ENCODE measurements around the gene TRPM3. TPM values are rescaled to one million over a fixed set of nuclear protein-coding genes. Genes with fewer than 3 reads are reported as not detected.

Gene TRPM3
- total and polyA plus RNA-seq, 2 of the 13 experiments (the other 11 are each of a cell fraction or from before 2014, with no cell fraction given): not detected

DNA sequence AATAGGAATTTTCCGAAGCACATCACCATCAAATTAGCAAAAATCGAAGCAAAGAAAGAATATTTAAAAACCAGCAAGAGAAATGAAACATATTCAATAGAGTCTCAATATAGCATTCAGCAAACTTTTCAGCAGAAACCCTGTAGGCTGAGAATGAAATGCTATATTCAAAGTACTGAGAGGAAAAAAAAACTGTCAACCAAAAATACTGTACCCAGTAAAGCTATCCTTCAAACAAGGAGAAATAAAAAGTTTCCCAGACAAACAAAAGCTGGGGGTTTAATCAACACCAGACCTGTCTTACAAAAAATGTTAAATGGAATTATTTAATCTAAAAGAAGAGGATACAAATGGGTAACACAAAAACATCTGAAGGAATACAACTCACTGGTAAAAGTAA is 116.0 kb downstream of the TRPM3 start (continued):
- TF ChIP-seq, protein P1, sequence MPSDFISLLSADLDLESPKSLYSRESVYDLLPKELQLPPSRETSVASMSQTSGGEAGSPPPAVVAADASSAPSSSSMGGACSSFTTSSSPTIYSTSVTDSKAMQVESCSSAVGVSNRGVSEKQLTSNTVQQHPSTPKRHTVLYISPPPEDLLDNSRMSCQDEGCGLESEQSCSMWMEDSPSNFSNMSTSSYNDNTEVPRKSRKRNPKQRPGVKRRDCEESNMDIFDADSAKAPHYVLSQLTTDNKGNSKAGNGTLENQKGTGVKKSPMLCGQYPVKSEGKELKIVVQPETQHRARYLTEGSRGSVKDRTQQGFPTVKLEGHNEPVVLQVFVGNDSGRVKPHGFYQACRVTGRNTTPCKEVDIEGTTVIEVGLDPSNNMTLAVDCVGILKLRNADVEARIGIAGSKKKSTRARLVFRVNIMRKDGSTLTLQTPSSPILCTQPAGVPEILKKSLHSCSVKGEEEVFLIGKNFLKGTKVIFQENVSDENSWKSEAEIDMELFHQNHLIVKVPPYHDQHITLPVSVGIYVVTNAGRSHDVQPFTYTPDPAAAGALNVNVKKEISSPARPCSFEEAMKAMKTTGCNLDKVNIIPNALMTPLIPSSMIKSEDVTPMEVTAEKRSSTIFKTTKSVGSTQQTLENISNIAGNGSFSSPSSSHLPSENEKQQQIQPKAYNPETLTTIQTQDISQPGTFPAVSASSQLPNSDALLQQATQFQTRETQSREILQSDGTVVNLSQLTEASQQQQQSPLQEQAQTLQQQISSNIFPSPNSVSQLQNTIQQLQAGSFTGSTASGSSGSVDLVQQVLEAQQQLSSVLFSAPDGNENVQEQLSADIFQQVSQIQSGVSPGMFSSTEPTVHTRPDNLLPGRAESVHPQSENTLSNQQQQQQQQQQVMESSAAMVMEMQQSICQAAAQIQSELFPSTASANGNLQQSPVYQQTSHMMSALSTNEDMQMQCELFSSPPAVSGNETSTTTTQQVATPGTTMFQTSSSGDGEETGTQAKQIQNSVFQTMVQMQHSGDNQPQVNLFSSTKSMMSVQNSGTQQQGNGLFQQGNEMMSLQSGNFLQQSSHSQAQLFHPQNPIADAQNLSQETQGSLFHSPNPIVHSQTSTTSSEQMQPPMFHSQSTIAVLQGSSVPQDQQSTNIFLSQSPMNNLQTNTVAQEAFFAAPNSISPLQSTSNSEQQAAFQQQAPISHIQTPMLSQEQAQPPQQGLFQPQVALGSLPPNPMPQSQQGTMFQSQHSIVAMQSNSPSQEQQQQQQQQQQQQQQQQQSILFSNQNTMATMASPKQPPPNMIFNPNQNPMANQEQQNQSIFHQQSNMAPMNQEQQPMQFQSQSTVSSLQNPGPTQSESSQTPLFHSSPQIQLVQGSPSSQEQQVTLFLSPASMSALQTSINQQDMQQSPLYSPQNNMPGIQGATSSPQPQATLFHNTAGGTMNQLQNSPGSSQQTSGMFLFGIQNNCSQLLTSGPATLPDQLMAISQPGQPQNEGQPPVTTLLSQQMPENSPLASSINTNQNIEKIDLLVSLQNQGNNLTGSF (CRISPR knock-in tag; IDR thresholded peaks at IDR 0.05): no peak
- TF ChIP-seq NFE2 (CRISPR knock-in tag; IDR thresholded peaks at IDR 0.05) (no peak), FOXA3 (CRISPR knock-in tag; IDR thresholded peaks at IDR 0.05) (no peak), MTF1 (CRISPR knock-in tag; IDR thresholded peaks at IDR 0.05) (no peak), EHMT2 (IDR thresholded peaks at IDR 0.05; ENCODE audit: borderline replicate concordance, low read depth, low read length) (no peak), ZBTB21 (CRISPR knock-in tag; IDR thresholded peaks at IDR 0.05) (no peak), TP53 (CRISPR knock-in tag; conservative IDR thresholded peaks at IDR 0.05) (no peak), SOX13 (IDR thresholded peaks at IDR 0.05) (no peak), SOX13 (CRISPR knock-in tag; conservative IDR thresholded peaks at IDR 0.05 in 1 of 2, IDR thresholded peaks at IDR 0.05 in 1 of 2) (no peak), CENPT (CRISPR knock-in tag; IDR thresholded peaks at IDR 0.05; ENCODE audit: low read depth) (no peak), RARA (CRISPR knock-in tag; IDR thresholded peaks at IDR 0.05) (no peak), ZNF879 (CRISPR knock-in tag; IDR thresholded peaks at IDR 0.05) (no peak)
- TF ChIP-seq, protein P2, sequence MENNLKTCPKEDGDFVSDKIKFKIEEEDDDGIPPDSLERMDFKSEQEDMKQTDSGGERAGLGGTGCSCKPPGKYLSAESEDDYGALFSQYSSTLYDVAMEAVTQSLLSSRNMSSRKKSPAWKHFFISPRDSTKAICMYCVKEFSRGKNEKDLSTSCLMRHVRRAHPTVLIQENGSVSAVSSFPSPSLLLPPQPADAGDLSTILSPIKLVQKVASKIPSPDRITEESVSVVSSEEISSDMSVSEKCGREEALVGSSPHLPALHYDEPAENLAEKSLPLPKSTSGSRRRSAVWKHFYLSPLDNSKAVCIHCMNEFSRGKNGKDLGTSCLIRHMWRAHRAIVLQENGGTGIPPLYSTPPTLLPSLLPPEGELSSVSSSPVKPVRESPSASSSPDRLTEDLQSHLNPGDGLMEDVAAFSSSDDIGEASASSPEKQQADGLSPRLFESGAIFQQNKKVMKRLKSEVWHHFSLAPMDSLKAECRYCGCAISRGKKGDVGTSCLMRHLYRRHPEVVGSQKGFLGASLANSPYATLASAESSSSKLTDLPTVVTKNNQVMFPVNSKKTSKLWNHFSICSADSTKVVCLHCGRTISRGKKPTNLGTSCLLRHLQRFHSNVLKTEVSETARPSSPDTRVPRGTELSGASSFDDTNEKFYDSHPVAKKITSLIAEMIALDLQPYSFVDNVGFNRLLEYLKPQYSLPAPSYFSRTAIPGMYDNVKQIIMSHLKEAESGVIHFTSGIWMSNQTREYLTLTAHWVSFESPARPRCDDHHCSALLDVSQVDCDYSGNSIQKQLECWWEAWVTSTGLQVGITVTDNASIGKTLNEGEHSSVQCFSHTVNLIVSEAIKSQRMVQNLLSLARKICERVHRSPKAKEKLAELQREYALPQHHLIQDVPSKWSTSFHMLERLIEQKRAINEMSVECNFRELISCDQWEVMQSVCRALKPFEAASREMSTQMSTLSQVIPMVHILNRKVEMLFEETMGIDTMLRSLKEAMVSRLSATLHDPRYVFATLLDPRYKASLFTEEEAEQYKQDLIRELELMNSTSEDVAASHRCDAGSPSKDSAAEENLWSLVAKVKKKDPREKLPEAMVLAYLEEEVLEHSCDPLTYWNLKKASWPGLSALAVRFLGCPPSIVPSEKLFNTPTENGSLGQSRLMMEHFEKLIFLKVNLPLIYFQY (CRISPR knock-in tag; IDR thresholded peaks at IDR 0.05; ENCODE audit: borderline replicate concordance): no peak

Data from HepG2 (cell line).